Esophagus squamous epithelium (tissue), 4 donors: ENCODE data around the gene SRPK1.

ENCODE experiments used
- POLR2A ChIP-seq, 4 donors: fragments of 450-650 bp; IDR thresholded peaks; one replicate each; pipeline ENCODE4 v1.6.1; 2017; ENCODE audit warnings: antibody characterized with exemption in 4 of 4, mild to moderate bottlenecking in 4 of 4, moderate library complexity in 3 of 4
- TF ChIP-seq, protein P1 (sequence below), 6 experiments: fragments of 450-650 bp in 4 of 6; fragments of 200-600 bp in 2 of 6; sonication (generic) in 2 of 6; IDR thresholded peaks; one replicate each; pipeline ENCODE4 v1.5.1; 2016 to 2019; ENCODE audit warnings: antibody characterized with exemption in 6 of 6, mild to moderate bottlenecking in 4 of 6, moderate library complexity in 4 of 6

DNA sequence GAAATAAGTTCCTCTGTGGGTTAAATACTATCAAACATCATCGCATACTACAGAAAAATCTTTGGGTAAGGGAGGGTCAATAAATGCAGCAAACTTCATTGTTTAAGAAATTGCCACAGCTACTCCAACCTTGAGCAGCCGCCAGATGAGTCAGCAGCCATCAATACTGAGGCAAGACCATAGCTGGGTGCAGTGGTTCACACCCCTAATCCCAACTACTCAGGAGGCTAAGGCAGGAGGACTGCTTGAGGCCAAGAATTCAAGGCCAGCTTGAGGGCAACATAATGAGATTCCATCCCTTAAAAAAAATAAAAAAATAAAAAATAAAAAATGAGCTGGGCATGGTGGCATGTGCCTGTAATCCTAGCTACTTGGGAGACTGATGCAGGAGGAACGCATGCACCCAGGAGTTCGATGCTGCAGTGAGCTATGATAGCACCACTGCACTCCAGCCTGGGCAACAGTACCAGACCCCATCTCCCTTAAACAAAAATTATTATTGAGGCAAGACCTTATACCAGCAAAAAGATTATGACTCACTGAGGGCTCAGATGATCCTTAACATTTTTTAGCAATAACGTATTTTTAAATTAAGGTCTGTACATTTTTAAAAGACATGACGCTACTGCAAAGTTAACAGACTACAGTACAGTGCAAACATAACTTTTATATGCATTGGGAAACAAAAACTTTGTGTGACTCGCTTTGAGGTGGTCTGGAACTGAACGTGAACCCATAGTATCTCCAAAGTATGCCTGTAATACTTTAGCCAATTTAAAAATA is 8.8 kb downstream of the SRPK1 start:
- TF ChIP-seq, protein P1, sequence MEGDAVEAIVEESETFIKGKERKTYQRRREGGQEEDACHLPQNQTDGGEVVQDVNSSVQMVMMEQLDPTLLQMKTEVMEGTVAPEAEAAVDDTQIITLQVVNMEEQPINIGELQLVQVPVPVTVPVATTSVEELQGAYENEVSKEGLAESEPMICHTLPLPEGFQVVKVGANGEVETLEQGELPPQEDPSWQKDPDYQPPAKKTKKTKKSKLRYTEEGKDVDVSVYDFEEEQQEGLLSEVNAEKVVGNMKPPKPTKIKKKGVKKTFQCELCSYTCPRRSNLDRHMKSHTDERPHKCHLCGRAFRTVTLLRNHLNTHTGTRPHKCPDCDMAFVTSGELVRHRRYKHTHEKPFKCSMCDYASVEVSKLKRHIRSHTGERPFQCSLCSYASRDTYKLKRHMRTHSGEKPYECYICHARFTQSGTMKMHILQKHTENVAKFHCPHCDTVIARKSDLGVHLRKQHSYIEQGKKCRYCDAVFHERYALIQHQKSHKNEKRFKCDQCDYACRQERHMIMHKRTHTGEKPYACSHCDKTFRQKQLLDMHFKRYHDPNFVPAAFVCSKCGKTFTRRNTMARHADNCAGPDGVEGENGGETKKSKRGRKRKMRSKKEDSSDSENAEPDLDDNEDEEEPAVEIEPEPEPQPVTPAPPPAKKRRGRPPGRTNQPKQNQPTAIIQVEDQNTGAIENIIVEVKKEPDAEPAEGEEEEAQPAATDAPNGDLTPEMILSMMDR (IDR thresholded peaks at IDR 0.05): no peak
- TF ChIP-seq POLR2A (IDR thresholded peaks at IDR 0.05): no peak
